K562 (cell line): ENCODE data around the gene COX11.

Source experiments
- POLR2H ChIP-seq: IDR thresholded peaks from 2 replicates; pipeline ENCODE4 v1.6.1; 2016; ENCODE audit warnings: missing genetic modification characterization, low read depth, mild to moderate bottlenecking, control low read depth, missing compliant biosample characterization, moderate library complexity
- ZBTB1 ChIP-seq: sonication (generic); formaldehyde crosslinking; IDR thresholded peaks from 2 replicates; pipeline ENCODE4 v1.8.1; 2023; ENCODE audit warnings: missing genetic modification reagents, low read depth, mild to moderate bottlenecking, borderline replicate concordance
- ZNF3 ChIP-seq: fragments of 250-450 bp; sonication (Bioruptor Pico); IDR thresholded peaks from 2 replicates; pipeline ENCODE4 v1.5.0; 2021; ENCODE audit warnings: mild to moderate bottlenecking, moderate library complexity

DNA sequence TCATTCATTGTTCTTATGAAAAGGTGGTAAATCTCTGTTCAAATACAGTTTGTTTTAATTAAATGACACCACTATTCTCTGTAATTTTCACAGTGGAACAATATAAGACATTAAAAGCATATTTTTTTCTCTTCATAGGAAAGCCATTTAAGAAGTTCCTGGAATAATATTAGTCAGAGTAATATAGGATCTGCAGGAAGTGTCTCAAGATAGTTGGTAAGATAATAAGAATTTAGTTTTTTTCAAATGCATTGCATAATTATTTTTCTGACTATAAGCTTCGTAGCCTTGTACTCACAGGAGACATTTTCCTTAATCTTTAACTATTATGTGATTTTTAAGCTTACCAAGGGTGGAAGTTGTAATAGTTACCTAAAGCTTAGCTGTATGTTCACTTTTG, 17.0 kb upstream of the COX11 start:
- TF ChIP-seq POLR2H (tag) (no peak), ZNF3 (CRISPR knock-in tag) (no peak), ZBTB1 (CRISPR knock-in tag) (no peak)
